ENCODE results near the gene TWF2. TPM values are rescaled to one million over a fixed set of nuclear protein-coding genes. Genes with fewer than 3 reads are reported as not detected.

Gene TWF2
- total and polyA plus RNA-seq, 9 of the 15 experiments (the other 6 are each of a cell fraction or from before 2014, with no cell fraction given): 0.11 to 61.9 (median 29.7) TPM

GRCh38 chr3:52200981-52201679 lies 37.8 kb downstream of the TWF2 start:
- ATAC-seq: no peak
- Histone ChIP-seq H2AFZ (ENCODE audit: low read depth, low read length) (no peak overlapping the region), H3K27ac (ENCODE audit: extremely low read depth, low read depth, low read length) (no peak overlapping the region), H4K20me1 (replicated peaks; ENCODE audit: control insufficient read depth, insufficient read depth, low read length) (no peaks in the 10 kb centered on the region), H3K4me3 (no peak overlapping the region), H3K79me2 (ENCODE audit: control insufficient read depth, insufficient read depth, low read length) (peaks cover 16% of the 10 kb centered on the region), H3K9me1 (ENCODE audit: control insufficient read depth, insufficient read depth, low read length) (no peaks in the 10 kb centered on the region), H3K4me2 (ENCODE audit: insufficient read depth, low read length) (no peak overlapping the region), H3K36me3 (ENCODE audit: control insufficient read depth, insufficient read depth, low read length) (peaks cover 70% of the 10 kb centered on the region), H3K4me1 (replicated peaks in 1 of 2; ENCODE audit: control insufficient read depth in 2 of 2, insufficient read depth in 2 of 2, low read length in 2 of 2) (peaks cover 15 to 17% of the 10 kb centered on the region in 2 experiments; a peak in 4 of 5 replicates), H3K9me3 (replicated peaks; ENCODE audit: control insufficient read depth, insufficient read depth, low read depth, low read length) (no peaks in the 10 kb centered on the region), H3K9ac (ENCODE audit: insufficient read depth in 1 of 2, low read depth in 2 of 2, low read length in 2 of 2) (no peak overlapping the region), H3K27me3 (ENCODE audit: control insufficient read depth in 2 of 2, insufficient read depth in 2 of 2, low read length in 2 of 2) (no peaks in the 10 kb centered on the region)
- no TSS peak for BruUV-seq (replicated peaks)
- 89% methylated on average over 5 of the region's 5 CpGs for WGBS (ENCODE audit: insufficient coverage, low coverage, missing lambda C conversion rate)
- no peak for FAIRE-seq
- ChIA-PET POLR2A (interaction anchor here (0.7 to 1.4 kb wide), 3 partner anchors 13 to 31 kb away, joined by 3 read pairs; no protein-coding TSS in a partner anchor), CTCF (ENCODE audit: low intra/inter-chr PET ratio) (no interaction called here)
- in situ Hi-C loops (cut with MboI) (no loop called here), intact Hi-C loops (cut with micrococcal nuclease) (no loop called here)
- no peak for TF ChIP-seq KDM1A (IDR thresholded peaks at IDR 0.05)
- no peak for TF ChIP-seq SMARCE1 (IDR thresholded peaks at IDR 0.05)
- TF ChIP-seq BCL6 (CRISPR knock-in tag; IDR thresholded peaks at IDR 0.05): no peak
- no peak for TF ChIP-seq ZNF77 (CRISPR knock-in tag; IDR thresholded peaks at IDR 0.05)
- TF ChIP-seq ZNF324 (CRISPR knock-in tag; IDR thresholded peaks at IDR 0.05): no peak
- no peak for TF ChIP-seq RBM22 (IDR thresholded peaks at IDR 0.05; ENCODE audit: low read depth, low read length, poor library complexity, severe bottlenecking)
- TF ChIP-seq RUNX1 (IDR thresholded peaks at IDR 0.05; ENCODE audit: low read depth): no peak
- no peak for TF ChIP-seq RAD21 (CRISPR knock-in tag; conservative IDR thresholded peaks at IDR 0.05 in 1 of 2, IDR thresholded peaks at IDR 0.05 in 1 of 2)
- no peak for TF ChIP-seq SMARCC2 (IDR thresholded peaks at IDR 0.05; ENCODE audit: low read depth)
- no peak for TF ChIP-seq E2F6 (IDR thresholded peaks at IDR 0.05; ENCODE audit: borderline replicate concordance in 1 of 2, extremely low read depth in 1 of 2, insufficient read depth in 1 of 2, insufficient read length in 1 of 2, low read depth in 1 of 2, low read length in 1 of 2, poor library complexity in 1 of 2, severe bottlenecking in 1 of 2)
- no peak for TF ChIP-seq FIP1L1 (IDR thresholded peaks at IDR 0.05; ENCODE audit: low read depth, low read length, poor library complexity, severe bottlenecking)
- no peak for DNase-seq (ENCODE audit: extremely low read depth in 1 of 4, low spot score in 3 of 4)

Measured in K562 (cell line).